ENCODE measurements around the gene OPCML. TPM values are rescaled to one million over a fixed set of nuclear protein-coding genes. Genes with fewer than 3 reads are reported as not detected.

OPCML gene
- total and polyA plus RNA-seq, 2 donors (not counting 1 experiment from before 2014, with no cell fraction given), result 0.99 to 2.8 TPM

- H2AFZ ChIP-seq (ENCODE audit: low read length), result no peak overlapping the region
- no peaks in the 10 kb centered on the region for H3K36me3 ChIP-seq (ENCODE audit: control insufficient read depth, insufficient read depth, low read length)
- H3K4me2 ChIP-seq (ENCODE audit: extremely low read depth, insufficient read depth, low read length), result no peak overlapping the region
- H3K27me3 ChIP-seq (ENCODE audit: control insufficient read depth, insufficient read depth, low read length), result no peaks in the 10 kb centered on the region
- no peaks in the 10 kb centered on the region for H3K79me2 ChIP-seq (ENCODE audit: control insufficient read depth, insufficient read depth, low read length)
- no peak overlapping the region for H3K27ac ChIP-seq (ENCODE audit: insufficient read depth, low read length)
- no peak for DNase-seq (ENCODE audit: low read depth in 2 of 2)
- H4K20me1 ChIP-seq (ENCODE audit: control insufficient read depth, extremely low read depth, insufficient read depth, low read length), result no peaks in the 10 kb centered on the region
- no peaks in the 10 kb centered on the region for H3K9me3 ChIP-seq (ENCODE audit: control insufficient read depth, insufficient read depth, low read depth, low read length)
- H3K4me3 ChIP-seq (replicated peaks in 1 of 4; ENCODE audit: control extremely low read depth in 1 of 4, insufficient read depth in 1 of 4, low read depth in 3 of 4, low read length in 4 of 4), result no peak overlapping the region
- H3K9ac ChIP-seq (ENCODE audit: insufficient read depth, low read length), result no peak overlapping the region
- TF ChIP-seq EZH2 (IDR thresholded peaks at IDR 0.05; ENCODE audit: low read length, missing control alignments), result no peak
- H3K4me1 ChIP-seq (ENCODE audit: control insufficient read depth, extremely low read depth, insufficient read depth, low read length), result no peaks in the 10 kb centered on the region
These were observed 1.8 kb downstream of the OPCML start for GRCh38 chr11:133530501-133530835.

GRCh38 chr11:133529807-133530500 is 2.3 kb downstream of the OPCML start:
- TF ChIP-seq CTCF (conservative IDR thresholded peaks at IDR 0.05 in 1 of 2, IDR thresholded peaks at IDR 0.05 in 1 of 2; ENCODE audit: low read depth in 1 of 2, low read length in 2 of 2) (no peak), EZH2 (IDR thresholded peaks at IDR 0.05; ENCODE audit: low read length, missing control alignments) (no peak)
- DNase-seq (ENCODE audit: low read depth in 2 of 2), result no peak
- Histone ChIP-seq H3K79me2 (ENCODE audit: control insufficient read depth, insufficient read depth, low read length) (no peaks in the 10 kb centered on the region), H3K4me1 (ENCODE audit: control insufficient read depth, extremely low read depth, insufficient read depth, low read length) (no peaks in the 10 kb centered on the region), H3K27ac (ENCODE audit: insufficient read depth, low read length) (no peak overlapping the region), H3K9ac (ENCODE audit: insufficient read depth, low read length) (no peak overlapping the region), H3K9me3 (ENCODE audit: control insufficient read depth, insufficient read depth, low read depth, low read length) (no peaks in the 10 kb centered on the region), H3K4me2 (ENCODE audit: extremely low read depth, insufficient read depth, low read length) (no peak overlapping the region), H4K20me1 (ENCODE audit: control insufficient read depth, extremely low read depth, insufficient read depth, low read length) (no peaks in the 10 kb centered on the region), H2AFZ (ENCODE audit: low read length) (no peak overlapping the region), H3K4me3 (replicated peaks in 1 of 4; ENCODE audit: control extremely low read depth in 1 of 4, insufficient read depth in 1 of 4, low read depth in 3 of 4, low read length in 4 of 4) (no peak overlapping the region), H3K36me3 (ENCODE audit: control insufficient read depth, insufficient read depth, low read length) (no peaks in the 10 kb centered on the region), H3K27me3 (ENCODE audit: control insufficient read depth, insufficient read depth, low read length) (no peaks in the 10 kb centered on the region)

DNA sequence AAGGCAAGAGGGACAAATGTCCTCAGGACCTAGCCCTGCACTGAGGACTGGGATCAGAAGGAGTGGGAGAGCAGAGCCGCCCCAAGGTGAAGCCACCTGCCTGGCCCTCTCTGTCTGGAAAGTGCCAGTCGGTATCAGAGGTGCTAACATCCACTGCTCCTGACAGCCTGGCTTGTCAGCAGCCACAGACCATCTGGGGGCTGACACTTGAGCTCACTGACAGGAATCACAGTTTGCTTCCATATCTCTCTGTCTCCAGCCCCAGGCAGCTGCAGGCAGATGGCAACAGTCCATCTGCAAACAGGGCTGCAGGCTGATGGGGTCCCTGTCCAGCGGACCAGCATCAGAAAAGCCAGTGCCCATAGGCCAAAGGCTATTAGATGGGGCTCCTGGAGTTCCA is 5.5 kb downstream of the OPCML start:
- no peak for DNase-seq (ENCODE audit: low read depth in 2 of 2)
- Histone ChIP-seq H3K36me3 (ENCODE audit: control insufficient read depth, insufficient read depth, low read length) (no peaks in the 10 kb centered on the region), H2AFZ (ENCODE audit: low read length) (no peak overlapping the region), H3K4me2 (ENCODE audit: extremely low read depth, insufficient read depth, low read length) (no peak overlapping the region), H3K9ac (ENCODE audit: insufficient read depth, low read length) (no peak overlapping the region), H3K27ac (ENCODE audit: insufficient read depth, low read length) (no peak overlapping the region), H3K27me3 (ENCODE audit: control insufficient read depth, insufficient read depth, low read length) (no peaks in the 10 kb centered on the region), H3K9me3 (ENCODE audit: control insufficient read depth, insufficient read depth, low read depth, low read length) (no peaks in the 10 kb centered on the region), H3K4me1 (ENCODE audit: control insufficient read depth, extremely low read depth, insufficient read depth, low read length) (no peaks in the 10 kb centered on the region), H3K4me3 (replicated peaks in 1 of 4; ENCODE audit: control extremely low read depth in 1 of 4, insufficient read depth in 1 of 4, low read depth in 3 of 4, low read length in 4 of 4) (no peak overlapping the region), H3K79me2 (ENCODE audit: control insufficient read depth, insufficient read depth, low read length) (no peaks in the 10 kb centered on the region), H4K20me1 (ENCODE audit: control insufficient read depth, extremely low read depth, insufficient read depth, low read length) (no peaks in the 10 kb centered on the region)
- TF ChIP-seq EZH2 (IDR thresholded peaks at IDR 0.05; ENCODE audit: low read length, missing control alignments) (no peak), CTCF (conservative IDR thresholded peaks at IDR 0.05 in 1 of 2, IDR thresholded peaks at IDR 0.05 in 1 of 2; ENCODE audit: low read depth in 1 of 2, low read length in 2 of 2) (no peak)
